Glutamatergic neuron (in vitro differentiated cells): ENCODE data around the gene CRCP. TPM values are rescaled to one million over a fixed set of nuclear protein-coding genes. Genes with fewer than 3 reads are reported as not detected.
"Not testable (repeated sequence)": the region's sequence is repeated elsewhere in the genome, so short reads cannot be mapped to it uniquely, and the experiment has no call there.

Experiments
- DNase-seq: peaks from one replicate; pipeline ENCODE4 v3.0.0; 2022
- H3K27ac Mint-ChIP-seq: one replicate; pipeline ENCODE4 v1.8.0; 2020; ENCODE audit warnings: mild to moderate bottlenecking, mixed read lengths, inconsistent platforms; ENCODE audit not compliant: unreplicated experiment
- H3K27me3 Mint-ChIP-seq: one replicate; pipeline ENCODE4 v1.8.0; 2020; ENCODE audit warnings: mild to moderate bottlenecking, moderate library complexity, mixed read lengths, inconsistent platforms; ENCODE audit not compliant: unreplicated experiment
- H3K36me3 Mint-ChIP-seq: one replicate; pipeline ENCODE4 v1.8.0; 2020; ENCODE audit warnings: mild to moderate bottlenecking, mixed read lengths, inconsistent platforms; ENCODE audit not compliant: unreplicated experiment
- H3K4me1 Mint-ChIP-seq: one replicate; pipeline ENCODE4 v1.8.0; 2020; ENCODE audit warnings: mild to moderate bottlenecking, low read depth, mixed read lengths, inconsistent platforms; ENCODE audit not compliant: unreplicated experiment
- H3K4me3 Mint-ChIP-seq: one replicate; pipeline ENCODE4 v1.8.0; 2020; ENCODE audit warnings: mild to moderate bottlenecking, mixed read lengths, inconsistent platforms; ENCODE audit not compliant: unreplicated experiment
- H3K9me3 Mint-ChIP-seq: one replicate; pipeline ENCODE4 v1.8.0; 2020; ENCODE audit warnings: mild to moderate bottlenecking, moderate library complexity, mixed read lengths, inconsistent platforms; ENCODE audit not compliant: unreplicated experiment
- total RNA-seq: library from RNA; stranded (reverse); fragmentation: NEBNext Ultra II Directional; extraction: Animal tissue kit (Norgen Biotek cat#: 25700); gene quantifications from one replicate; pipeline ENCODE4 v1.2.1, GENCODE V29; 2021; ENCODE audit not compliant: unreplicated experiment
- TF ChIP-seq, protein P1 (sequence below): fragments of 200-600 bp; sonication (generic); IDR thresholded peaks from one replicate; pipeline ENCODE4 v1.5.0; 2021; ENCODE audit not compliant: partially characterized antibody, unreplicated experiment

The CRCP gene
- total RNA-seq, 1 donor from 2014 or later = 29.1 TPM

DNA sequence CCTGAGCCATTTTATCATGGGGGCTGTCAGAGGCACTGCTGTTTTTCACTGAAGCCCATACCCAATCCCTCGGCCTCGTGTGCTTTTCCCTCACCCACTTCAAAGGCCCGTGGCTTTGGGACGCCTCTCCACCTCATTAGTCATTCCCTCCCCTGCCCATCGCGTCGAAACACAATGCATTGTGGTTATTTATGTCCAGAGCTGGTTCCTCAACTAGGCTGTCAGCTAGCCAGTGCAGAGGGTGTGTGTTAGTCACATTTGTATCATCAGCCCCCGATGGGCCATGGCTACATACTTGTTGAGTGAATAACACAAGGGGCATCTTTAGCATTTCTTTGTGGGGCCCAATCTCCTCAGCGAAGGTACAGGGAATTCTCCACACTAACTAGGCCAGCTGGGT lies 3.8 kb upstream of the CRCP start:
- TF ChIP-seq, protein P1, sequence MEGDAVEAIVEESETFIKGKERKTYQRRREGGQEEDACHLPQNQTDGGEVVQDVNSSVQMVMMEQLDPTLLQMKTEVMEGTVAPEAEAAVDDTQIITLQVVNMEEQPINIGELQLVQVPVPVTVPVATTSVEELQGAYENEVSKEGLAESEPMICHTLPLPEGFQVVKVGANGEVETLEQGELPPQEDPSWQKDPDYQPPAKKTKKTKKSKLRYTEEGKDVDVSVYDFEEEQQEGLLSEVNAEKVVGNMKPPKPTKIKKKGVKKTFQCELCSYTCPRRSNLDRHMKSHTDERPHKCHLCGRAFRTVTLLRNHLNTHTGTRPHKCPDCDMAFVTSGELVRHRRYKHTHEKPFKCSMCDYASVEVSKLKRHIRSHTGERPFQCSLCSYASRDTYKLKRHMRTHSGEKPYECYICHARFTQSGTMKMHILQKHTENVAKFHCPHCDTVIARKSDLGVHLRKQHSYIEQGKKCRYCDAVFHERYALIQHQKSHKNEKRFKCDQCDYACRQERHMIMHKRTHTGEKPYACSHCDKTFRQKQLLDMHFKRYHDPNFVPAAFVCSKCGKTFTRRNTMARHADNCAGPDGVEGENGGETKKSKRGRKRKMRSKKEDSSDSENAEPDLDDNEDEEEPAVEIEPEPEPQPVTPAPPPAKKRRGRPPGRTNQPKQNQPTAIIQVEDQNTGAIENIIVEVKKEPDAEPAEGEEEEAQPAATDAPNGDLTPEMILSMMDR = no peak
- H3K4me3 Mint-ChIP-seq = no peak overlapping the region
- peaks cover 5% of the 10 kb centered on the region for H3K27me3 Mint-ChIP-seq
- DNase-seq = no peak
- H3K9me3 Mint-ChIP-seq = peaks cover 3% of the 10 kb centered on the region
- H3K4me1 Mint-ChIP-seq = peaks cover 3% of the 10 kb centered on the region
- H3K36me3 Mint-ChIP-seq = no peaks in the 10 kb centered on the region
- no peak overlapping the region for H3K27ac Mint-ChIP-seq

DNA sequence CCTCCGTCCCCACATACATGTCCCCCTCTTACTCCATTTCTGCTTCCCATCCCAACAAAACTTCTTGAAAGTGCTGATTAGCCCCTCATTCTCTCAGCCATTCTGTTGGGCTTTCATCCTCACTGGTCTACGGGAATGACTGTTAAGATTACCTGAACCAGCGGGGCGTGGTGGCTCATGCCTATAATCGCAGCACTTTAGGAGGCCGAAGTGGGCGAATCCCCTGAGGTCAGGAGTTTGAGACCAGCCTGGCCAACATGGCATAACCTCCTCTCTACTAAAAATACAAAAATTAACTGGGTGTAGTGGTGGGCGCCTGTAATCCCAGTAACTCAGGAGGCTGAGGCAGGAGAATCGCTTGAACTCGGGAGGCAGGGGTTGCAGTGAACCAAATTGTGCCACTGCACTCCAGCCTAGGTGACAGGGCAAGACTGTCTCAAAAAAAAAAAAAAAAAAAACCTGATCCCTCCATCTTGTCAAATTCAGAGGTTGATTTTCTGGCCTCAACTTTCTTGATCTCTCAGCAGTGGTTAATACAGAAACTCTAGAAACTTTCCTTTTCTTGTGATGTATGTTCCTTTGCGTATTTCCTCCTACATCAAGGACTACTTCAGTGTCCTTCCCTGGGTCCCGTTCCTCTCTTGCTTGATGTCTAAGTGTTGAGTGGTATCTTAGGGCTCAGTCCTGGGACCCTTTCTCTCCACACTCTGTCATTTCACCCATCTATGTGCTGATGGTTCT lies 2.2 kb downstream of the CRCP start:
- H3K27ac Mint-ChIP-seq, H3K9me3 Mint-ChIP-seq, DNase-seq, H3K36me3 Mint-ChIP-seq, H3K27me3 Mint-ChIP-seq: not testable (repeated sequence)
- H3K4me1 Mint-ChIP-seq = peaks cover 15% of the 10 kb centered on the region
- peak overlapping the region; percentile 35 for H3K4me3 Mint-ChIP-seq

DNA sequence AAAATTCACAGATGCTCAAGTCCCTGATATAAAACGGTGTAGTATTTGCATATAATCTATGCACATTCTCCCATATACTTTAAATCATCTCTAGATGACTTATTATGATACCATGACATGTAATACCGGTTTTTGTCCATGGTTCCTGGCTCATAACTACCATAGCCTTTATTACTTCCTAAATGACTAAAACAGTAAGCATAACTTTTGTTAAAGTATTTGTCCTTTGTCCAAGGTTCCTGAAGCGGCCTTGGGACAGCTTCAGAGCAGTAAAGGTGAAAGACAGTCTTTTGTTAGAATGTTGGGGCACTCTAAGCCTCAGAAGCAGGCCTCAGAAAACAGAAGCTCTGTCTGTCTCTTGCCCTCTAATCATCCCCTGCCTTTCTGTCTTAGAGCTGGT lies 4.0 kb downstream of the CRCP start:
- peak overlapping the region; percentile 82 for H3K27ac Mint-ChIP-seq
- no peak overlapping the region for H3K4me3 Mint-ChIP-seq
- H3K27me3 Mint-ChIP-seq = peaks cover 5% of the 10 kb centered on the region
- peaks cover 6% of the 10 kb centered on the region for H3K9me3 Mint-ChIP-seq
- H3K36me3 Mint-ChIP-seq = no peaks in the 10 kb centered on the region
- peaks cover 15% of the 10 kb centered on the region for H3K4me1 Mint-ChIP-seq
- TF ChIP-seq, protein P1 = no peak
- no peak for DNase-seq

DNA sequence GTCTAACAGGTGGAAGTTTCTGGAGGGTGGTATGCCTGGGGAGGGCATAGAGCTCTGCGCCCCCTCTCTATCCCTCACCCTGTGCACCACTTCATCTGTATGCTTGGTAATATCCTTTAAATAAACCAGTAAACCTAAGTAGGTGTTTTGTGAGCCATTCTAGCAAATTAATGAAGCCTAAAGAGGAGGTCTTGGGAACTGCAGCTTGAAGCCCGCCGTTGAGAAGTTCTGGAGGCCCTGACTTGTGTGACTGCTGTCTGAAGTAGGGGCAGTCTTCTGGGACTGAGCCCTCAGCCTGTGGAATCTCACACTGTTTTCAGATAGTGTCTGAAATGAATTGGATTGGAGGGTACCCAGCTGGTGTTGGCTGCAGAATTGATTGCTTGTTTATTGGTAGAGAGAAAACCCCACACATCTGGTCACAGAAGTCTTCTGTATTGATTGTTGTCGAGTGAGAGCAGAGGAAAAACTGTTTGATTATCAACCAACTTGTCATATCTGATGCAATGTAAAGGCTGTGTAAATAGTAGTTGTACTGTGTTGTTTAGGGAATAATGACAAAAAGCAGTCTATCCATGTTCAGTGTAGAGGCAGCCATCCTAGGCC lies 4.7 kb downstream of the CRCP start:
- Mint-ChIP-seq H3K27ac (peak overlapping the region; percentile 82), H3K27me3 (peaks cover 4% of the 10 kb centered on the region), H3K36me3 (no peaks in the 10 kb centered on the region), H3K4me3 (peak overlapping the region; percentile 67), H3K4me1 (peaks cover 15% of the 10 kb centered on the region), H3K9me3 (peaks cover 4% of the 10 kb centered on the region)
- TF ChIP-seq, protein P1 = no peak
- no peak for DNase-seq

DNA sequence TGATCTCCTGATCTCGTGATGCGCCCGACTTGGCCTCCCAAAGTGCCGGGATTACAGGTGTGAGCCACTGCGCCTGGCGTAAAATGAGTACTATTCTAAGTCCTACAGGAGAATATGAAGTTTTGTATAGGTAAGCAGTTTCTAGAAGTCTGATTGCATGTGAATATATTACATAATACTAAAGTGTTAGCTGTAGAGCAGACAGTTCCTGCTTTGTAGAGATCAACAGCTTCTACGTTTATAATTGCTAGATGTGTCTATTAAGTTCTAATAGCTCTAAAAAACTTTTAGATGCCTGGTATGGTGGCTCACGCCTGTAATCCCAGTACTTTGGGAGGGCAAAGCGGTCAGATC lies 8.5 kb downstream of the CRCP start:
- Mint-ChIP-seq H3K27me3 (no peaks in the 10 kb centered on the region), H3K4me1 (peaks cover 9% of the 10 kb centered on the region), H3K4me3 (no peak overlapping the region), H3K9me3 (peaks cover 3% of the 10 kb centered on the region), H3K36me3 (no peaks in the 10 kb centered on the region), H3K27ac (no peak overlapping the region)
- TF ChIP-seq, protein P1 = no peak
- no peak for DNase-seq

DNA sequence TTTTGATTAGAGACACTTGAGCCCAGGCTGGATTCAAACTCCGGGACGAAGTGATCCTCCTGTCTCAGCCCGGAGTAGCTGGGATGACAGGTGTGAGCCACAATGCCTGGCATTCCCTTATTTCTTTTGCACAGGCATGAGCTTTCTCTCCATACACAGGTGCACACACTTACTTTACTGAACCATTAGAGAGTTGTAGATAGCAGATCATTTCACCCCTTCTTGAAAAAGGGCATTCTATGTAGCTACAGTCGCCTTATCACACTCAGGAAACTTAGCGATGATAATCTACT lies 9.9 kb downstream of the CRCP start:
- H3K4me1 Mint-ChIP-seq, H3K9me3 Mint-ChIP-seq, DNase-seq, H3K4me3 Mint-ChIP-seq, H3K27me3 Mint-ChIP-seq, H3K36me3 Mint-ChIP-seq, H3K27ac Mint-ChIP-seq: not testable (repeated sequence)
